ENCODE data around the gene AGAP2. TPM values are rescaled to one million over a fixed set of nuclear protein-coding genes. Genes with fewer than 3 reads are reported as not detected.

Gene AGAP2
- total and polyA plus RNA-seq, 8 donors: 0.31 to 5.8 (median 0.54) TPM

GRCh38 chr12:57733928-57734327, 4.6 kb downstream of the AGAP2 start:
- no peak overlapping the region for H3K4me3 ChIP-seq
- peaks cover 13 to 30% of the 10 kb centered on the region in 2 donors for H3K4me1 ChIP-seq
- peaks cover 37 to 64% of the 10 kb centered on the region in 2 donors for H3K27me3 ChIP-seq
- DNase-seq: peak in 1 of 4 donors; percentile 54
- peaks cover 0 to 69% of the 10 kb centered on the region in 2 donors for H3K36me3 ChIP-seq
- no peak for TF ChIP-seq CTCF (IDR thresholded peaks at IDR 0.05)
- H3K27ac ChIP-seq: no peak overlapping the region
- intact Hi-C loops (cut with DNase I): no loop called here
- no peak for ATAC-seq
- no peaks in the 10 kb centered on the region for H3K9me3 ChIP-seq

- intact Hi-C loops (cut with DNase I): no loop called here
- DNase-seq (no peak), ATAC-seq (no peak)
- peaks cover 0 to 77% of the 10 kb centered on the region in 2 donors for H3K36me3 ChIP-seq
- H3K27me3 ChIP-seq: peaks cover 30 to 55% of the 10 kb centered on the region in 2 donors
- no peak overlapping the region for H3K4me3 ChIP-seq
- no peak for TF ChIP-seq CTCF (IDR thresholded peaks at IDR 0.05)
- peaks cover 9 to 24% of the 10 kb centered on the region in 2 donors for H3K4me1 ChIP-seq
- H3K27ac ChIP-seq: no peak overlapping the region
- H3K9me3 ChIP-seq: no peaks in the 10 kb centered on the region
These were observed 5.6 kb downstream of the AGAP2 start for GRCh38 chr12:57732726-57733593.

- DNase-seq (no peak), ATAC-seq (no peak)
- H3K9me3 ChIP-seq: no peaks in the 10 kb centered on the region
- no peak overlapping the region for H3K27ac ChIP-seq
- intact Hi-C loops (cut with DNase I): no loop called here
- H3K4me1 ChIP-seq: peaks cover 2 to 17% of the 10 kb centered on the region in 2 donors
- H3K4me3 ChIP-seq: no peak overlapping the region
- H3K27me3 ChIP-seq: peaks cover 23 to 50% of the 10 kb centered on the region in 2 donors
- no peak for TF ChIP-seq CTCF (IDR thresholded peaks at IDR 0.05)
- H3K36me3 ChIP-seq: peaks cover 0 to 80% of the 10 kb centered on the region in 2 donors
These were observed 6.3 kb downstream of the AGAP2 start for GRCh38 chr12:57732270-57732669.

GRCh38 chr12:57731411-57732080, 7.0 kb downstream of the AGAP2 start:
- H3K27me3 ChIP-seq: peaks cover 16 to 47% of the 10 kb centered on the region in 2 donors
- ATAC-seq (no peak), DNase-seq (peak in 1 of 4 donors; percentile 49)
- no peak for TF ChIP-seq CTCF (IDR thresholded peaks at IDR 0.05)
- H3K36me3 ChIP-seq: peaks cover 0 to 83% of the 10 kb centered on the region in 2 donors
- peaks cover 6 to 11% of the 10 kb centered on the region in 2 donors for H3K4me1 ChIP-seq
- no peak overlapping the region for H3K4me3 ChIP-seq
- intact Hi-C loops (cut with DNase I): no loop called here
- H3K9me3 ChIP-seq: no peaks in the 10 kb centered on the region
- H3K27ac ChIP-seq: no peak overlapping the region

Measured in left lung (tissue), 10 donors.